Fibroblast of the aortic adventitia (primary cell): Measurements from ENCODE around the gene CLEC4F. TPM values are rescaled to one million over a fixed set of nuclear protein-coding genes. Genes with fewer than 3 reads are reported as not detected.
A peak's percentile ranks its signal among the peaks of the same experiment; 100 is the strongest.

ENCODE experiments used
- DNase-seq: peaks from one replicate; pipeline ENCODE4 v3.0.0-alpha.2; 2010; ENCODE audit warnings: low read depth
- H3K4me3 ChIP-seq: 2 replicates; pipeline ENCODE4 v1.5.1; 2011; ENCODE audit warnings: low read depth, mild to moderate bottlenecking, control low read depth, low read length, moderate library complexity
- total RNA-seq: library from RNA; depleted of rRNA; stranded (reverse); fragments of >200 nt; gene quantifications from 2 replicates; pipeline ENCODE4 v1.2.3, GENCODE V29; 2012; ENCODE audit warnings: low replicate concordance
- TF ChIP-seq, protein P1 (sequence below): IDR thresholded peaks from 2 replicates; pipeline ENCODE4 v1.5.1; 2011; ENCODE audit warnings: mild to moderate bottlenecking, low read length, control low read depth, inconsistent platforms; ENCODE audit not compliant: insufficient read depth

CLEC4F gene
- total RNA-seq, 1 donor = not detected

DNA sequence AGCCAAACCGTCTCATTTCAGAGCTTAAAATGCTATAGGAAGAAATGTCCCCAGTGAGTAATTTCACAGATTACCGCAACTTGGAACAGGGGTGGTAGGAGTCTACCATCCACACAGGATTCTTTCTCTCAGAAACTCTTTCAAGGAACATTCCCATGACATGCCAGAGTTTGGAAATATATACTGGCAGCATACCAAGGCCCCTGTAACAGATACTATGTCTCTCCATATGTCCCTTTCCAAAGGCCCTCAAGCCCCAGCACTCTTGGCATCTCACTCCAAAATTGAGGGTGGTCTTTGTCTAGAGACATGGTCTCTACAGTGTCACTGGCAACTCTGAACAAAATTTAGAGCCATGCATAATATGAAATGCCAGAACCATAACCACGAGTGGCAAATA is 40.9 kb downstream of the CLEC4F start:
- TF ChIP-seq, protein P1, sequence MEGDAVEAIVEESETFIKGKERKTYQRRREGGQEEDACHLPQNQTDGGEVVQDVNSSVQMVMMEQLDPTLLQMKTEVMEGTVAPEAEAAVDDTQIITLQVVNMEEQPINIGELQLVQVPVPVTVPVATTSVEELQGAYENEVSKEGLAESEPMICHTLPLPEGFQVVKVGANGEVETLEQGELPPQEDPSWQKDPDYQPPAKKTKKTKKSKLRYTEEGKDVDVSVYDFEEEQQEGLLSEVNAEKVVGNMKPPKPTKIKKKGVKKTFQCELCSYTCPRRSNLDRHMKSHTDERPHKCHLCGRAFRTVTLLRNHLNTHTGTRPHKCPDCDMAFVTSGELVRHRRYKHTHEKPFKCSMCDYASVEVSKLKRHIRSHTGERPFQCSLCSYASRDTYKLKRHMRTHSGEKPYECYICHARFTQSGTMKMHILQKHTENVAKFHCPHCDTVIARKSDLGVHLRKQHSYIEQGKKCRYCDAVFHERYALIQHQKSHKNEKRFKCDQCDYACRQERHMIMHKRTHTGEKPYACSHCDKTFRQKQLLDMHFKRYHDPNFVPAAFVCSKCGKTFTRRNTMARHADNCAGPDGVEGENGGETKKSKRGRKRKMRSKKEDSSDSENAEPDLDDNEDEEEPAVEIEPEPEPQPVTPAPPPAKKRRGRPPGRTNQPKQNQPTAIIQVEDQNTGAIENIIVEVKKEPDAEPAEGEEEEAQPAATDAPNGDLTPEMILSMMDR = no peak
- no peak overlapping the region for H3K4me3 ChIP-seq
- DNase-seq = peak; percentile 7

DNA sequence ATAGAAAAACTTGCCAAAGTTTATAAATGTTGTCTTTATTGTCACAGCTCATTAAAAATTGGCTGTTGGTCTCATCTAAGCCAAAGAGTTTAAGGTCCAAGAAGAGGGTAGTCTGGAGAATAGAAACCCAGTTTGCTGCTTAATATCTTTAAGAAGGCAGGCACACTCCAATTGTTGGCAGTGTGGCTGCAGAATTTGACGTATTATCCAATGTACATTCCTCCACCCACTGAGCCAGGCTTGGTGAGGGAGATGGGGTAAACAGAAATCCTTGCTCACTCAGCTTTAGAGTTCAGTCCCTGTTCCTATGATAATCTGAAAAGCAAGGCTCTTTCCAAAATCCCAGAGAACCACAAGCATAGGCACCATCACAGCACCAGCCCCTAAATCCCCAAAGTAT is 41.7 kb downstream of the CLEC4F start:
- DNase-seq = peak; percentile 16
- H3K4me3 ChIP-seq = no peak overlapping the region
- TF ChIP-seq, protein P1 = no peak

DNA sequence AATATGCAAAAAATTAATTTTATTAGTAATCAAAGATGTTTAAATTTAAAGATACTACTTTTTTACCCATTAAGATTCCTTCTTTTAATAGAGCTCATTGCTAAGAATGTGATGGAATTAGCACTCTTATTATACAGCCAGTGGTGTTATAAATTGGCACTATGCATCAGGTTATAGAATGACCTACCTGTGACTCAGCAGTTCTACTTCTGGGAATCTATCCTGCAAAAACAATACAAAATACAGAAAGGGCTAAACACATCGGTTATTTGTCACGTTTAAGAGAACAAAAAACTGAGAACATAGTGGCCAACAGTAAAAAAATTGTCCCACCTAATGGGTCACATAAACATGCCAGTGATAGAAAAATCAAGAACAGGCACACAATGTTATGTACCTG is 42.9 kb downstream of the CLEC4F start:
- DNase-seq = peak; percentile 36
- TF ChIP-seq, protein P1 = no peak
- H3K4me3 ChIP-seq = no peak overlapping the region

DNA sequence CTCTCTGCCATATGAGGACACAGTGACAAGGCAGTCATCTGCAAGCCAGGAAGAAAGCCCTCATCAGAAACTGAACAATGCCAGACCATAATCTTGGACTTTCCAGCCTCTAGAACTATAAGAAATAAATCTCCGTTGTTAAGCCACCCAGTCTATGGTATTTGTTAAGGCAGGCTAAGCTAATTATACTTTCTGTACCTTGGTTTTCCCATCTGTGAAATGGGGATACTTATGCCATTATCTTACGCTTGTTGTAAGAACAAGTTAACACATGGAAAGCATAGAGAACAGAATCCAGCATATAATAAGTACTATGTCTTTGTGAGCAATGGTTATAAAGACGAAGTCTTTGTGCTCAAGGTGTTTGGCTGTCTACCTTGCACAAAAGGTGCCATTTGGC is 44.1 kb downstream of the CLEC4F start:
- no peak overlapping the region for H3K4me3 ChIP-seq
- TF ChIP-seq, protein P1 = no peak
- no peak for DNase-seq

DNA sequence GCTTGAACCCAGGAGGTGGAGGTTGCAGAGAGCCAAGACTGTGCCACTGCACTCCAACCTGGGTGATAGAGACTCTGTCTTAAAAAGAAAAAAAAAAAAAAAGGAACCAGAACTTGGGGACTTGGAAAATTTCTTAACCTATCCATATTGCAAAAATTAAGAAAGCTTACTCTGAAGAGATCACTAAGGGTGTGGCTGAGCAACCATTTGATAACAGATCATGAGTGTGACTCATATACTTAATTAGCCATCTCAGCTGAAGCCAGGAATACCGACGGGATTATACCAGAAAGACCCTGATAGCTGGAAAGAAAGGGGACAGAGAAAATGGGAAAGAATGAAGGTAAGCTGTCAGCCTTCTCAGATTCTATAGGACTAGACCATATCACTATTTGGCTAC is 45.3 kb downstream of the CLEC4F start:
- no peak overlapping the region for H3K4me3 ChIP-seq
- no peak for DNase-seq
- TF ChIP-seq, protein P1 = no peak

DNA sequence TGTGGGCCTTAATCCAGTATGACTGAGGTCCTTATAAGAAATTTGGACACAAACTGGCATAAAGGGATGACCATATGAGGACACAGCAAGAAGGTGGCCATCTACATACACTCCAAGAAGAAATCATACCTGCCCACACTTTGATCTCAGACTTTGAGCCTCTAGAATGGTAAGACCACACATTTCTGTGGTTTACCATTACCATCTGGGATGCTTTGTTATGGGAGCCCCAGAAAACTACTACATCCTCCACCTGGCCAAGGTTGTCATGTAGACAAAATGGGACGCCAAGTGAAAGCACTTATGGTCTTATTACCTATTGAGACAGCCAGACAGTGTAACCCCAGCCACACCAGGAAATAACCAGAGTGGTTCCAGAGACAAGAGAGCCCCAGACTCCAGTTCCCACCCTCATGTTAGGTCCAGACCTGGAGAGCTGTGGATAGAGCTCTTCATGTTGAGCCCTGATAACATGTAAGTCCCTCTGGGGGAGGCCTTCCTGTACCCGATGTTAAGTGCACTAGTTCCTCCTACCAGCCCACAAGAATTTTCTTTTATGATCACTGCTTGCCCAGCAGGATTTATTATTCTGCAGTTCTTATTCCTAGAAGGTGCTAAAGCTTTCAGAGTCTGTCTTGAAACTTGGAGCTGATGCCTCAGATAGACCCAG is 47.8 kb downstream of the CLEC4F start:
- H3K4me3 ChIP-seq = no peak overlapping the region
- no peak for DNase-seq
- TF ChIP-seq, protein P1 = no peak

DNA sequence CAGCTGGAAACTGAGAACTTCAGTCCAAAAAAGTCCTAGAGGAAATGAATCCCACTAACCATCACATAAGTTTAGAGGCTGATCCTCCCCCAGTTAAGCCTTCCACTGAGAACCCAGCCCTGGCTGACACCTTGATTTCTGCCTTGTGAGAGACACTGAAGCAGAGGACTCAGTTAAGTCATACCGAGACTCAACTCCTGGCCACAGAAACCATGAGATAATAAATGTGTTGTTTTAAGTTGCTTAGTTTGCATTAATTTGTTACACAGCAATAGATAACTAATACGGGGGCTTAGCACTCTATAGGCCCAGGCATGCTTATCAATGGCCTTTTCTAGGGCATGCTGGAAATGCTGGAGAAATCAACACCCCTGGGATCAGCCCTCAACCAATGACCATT is 49.0 kb downstream of the CLEC4F start:
- DNase-seq = no peak
- TF ChIP-seq, protein P1 = no peak
- H3K4me3 ChIP-seq = no peak overlapping the region
